Right lobe of liver (tissue), 4 donors: Measurements from ENCODE around the gene NKX2-2.

Experiments
- POLR2A ChIP-seq: fragments of 450-650 bp; IDR thresholded peaks from one replicate; pipeline ENCODE4 v1.6.1; 2017; ENCODE audit warnings: antibody characterized with exemption, mild to moderate bottlenecking
- TF ChIP-seq, protein P1 (sequence below), 4 donors: fragments of 200-600 bp in 3 of 4; fragments of 450-650 bp in 1 of 4; IDR thresholded peaks; one replicate each; pipeline versions ENCODE4 v1.5.1 to v1.8.0; 2016 to 2022; ENCODE audit warnings: antibody characterized with exemption in 4 of 4, mild to moderate bottlenecking in 2 of 4
- donor health status: DM: no; HTN: no; CAD: no.
- donor health status: DM: no; HTN: no; CAD: no.
- donor health status: DM: no; HTN: yes; CAD: no.

DNA sequence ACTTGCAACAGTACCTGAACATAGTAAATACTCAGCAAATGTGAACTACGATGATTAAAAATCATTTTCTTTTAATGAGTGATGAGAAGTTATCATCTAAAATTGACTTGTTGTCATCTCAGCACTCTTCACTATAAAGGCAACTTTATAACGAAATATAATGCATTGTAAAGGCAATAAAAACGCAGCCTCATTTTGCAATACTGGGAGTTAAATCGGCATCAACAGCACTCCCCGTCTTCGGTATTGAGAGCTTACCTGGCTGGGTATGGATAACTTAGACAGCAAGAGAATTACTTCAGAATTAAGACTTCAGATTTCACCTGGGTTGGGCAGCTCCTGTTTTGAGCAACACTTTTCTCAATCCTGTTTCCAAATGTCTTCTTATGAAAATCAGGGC lies 20.8 kb downstream of the NKX2-2 start:
- TF ChIP-seq, protein P1, sequence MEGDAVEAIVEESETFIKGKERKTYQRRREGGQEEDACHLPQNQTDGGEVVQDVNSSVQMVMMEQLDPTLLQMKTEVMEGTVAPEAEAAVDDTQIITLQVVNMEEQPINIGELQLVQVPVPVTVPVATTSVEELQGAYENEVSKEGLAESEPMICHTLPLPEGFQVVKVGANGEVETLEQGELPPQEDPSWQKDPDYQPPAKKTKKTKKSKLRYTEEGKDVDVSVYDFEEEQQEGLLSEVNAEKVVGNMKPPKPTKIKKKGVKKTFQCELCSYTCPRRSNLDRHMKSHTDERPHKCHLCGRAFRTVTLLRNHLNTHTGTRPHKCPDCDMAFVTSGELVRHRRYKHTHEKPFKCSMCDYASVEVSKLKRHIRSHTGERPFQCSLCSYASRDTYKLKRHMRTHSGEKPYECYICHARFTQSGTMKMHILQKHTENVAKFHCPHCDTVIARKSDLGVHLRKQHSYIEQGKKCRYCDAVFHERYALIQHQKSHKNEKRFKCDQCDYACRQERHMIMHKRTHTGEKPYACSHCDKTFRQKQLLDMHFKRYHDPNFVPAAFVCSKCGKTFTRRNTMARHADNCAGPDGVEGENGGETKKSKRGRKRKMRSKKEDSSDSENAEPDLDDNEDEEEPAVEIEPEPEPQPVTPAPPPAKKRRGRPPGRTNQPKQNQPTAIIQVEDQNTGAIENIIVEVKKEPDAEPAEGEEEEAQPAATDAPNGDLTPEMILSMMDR (IDR thresholded peaks at IDR 0.05), result no peak
- no peak for TF ChIP-seq POLR2A
